ENCODE measurements around the gene MICU1. TPM values are rescaled to one million over a fixed set of nuclear protein-coding genes. Genes with fewer than 3 reads are reported as not detected.
"Not testable (repeated sequence)": the region's sequence is repeated elsewhere in the genome, so short reads cannot be mapped to it uniquely, and the experiment has no call there.

The MICU1 gene, protein sequence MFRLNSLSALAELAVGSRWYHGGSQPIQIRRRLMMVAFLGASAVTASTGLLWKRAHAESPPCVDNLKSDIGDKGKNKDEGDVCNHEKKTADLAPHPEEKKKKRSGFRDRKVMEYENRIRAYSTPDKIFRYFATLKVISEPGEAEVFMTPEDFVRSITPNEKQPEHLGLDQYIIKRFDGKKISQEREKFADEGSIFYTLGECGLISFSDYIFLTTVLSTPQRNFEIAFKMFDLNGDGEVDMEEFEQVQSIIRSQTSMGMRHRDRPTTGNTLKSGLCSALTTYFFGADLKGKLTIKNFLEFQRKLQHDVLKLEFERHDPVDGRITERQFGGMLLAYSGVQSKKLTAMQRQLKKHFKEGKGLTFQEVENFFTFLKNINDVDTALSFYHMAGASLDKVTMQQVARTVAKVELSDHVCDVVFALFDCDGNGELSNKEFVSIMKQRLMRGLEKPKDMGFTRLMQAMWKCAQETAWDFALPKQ
- total RNA-seq, result 10 to 100 TPM; 44.3 to 51.8 TPM

DNA sequence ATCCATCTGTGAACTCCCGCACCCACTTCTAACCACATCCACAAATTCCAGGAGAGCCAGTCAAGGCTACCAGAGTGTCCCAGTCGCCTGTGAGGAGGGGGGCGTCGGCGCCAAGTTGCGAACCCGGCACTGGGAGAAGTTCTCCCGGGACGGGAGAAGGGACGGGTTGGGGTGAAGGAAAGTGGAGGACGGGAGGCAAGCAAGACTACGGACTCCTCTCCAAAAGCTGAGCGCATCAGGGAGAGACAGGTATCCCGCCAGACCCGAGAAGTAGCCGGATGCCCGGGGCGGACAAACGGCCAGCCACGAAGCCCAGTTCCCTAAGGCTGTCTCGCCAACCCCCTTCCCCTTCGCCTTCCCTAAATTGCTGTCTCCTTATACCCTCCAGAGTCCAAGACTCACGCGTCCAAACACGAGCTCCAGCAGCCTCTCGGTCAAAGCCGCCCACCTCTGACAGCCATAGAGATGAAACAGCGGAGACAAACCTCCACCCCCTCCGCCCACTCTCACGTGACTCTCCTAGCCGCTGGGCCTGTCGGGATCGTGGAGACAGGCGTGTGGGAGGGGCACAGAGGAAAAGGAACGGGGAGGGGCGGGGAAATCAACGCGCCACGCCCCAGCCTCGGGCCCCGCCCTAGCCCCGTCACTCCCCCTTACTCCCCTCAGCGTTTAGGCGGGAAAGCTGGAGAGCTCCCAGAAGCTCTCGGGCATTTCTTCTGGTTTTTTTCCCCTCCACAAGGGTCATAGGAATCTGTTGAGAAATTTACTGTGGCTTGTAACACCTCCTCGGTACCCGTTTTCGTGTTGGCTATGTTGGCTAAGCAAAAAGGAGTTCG is at the start of gene MICU1:
MICU1 (minus strand) TSS at position 472 of the 836 bp plus-strand sequence. CDS start 59,286 bp downstream, outside the sequence.
- intact Hi-C loops (cut with DNase I), result loop anchor here (5.0 kb wide), 1 partner anchor 66 kb away; the partner anchor contains the start of gene MCU
- TF ChIP-seq, protein P1, sequence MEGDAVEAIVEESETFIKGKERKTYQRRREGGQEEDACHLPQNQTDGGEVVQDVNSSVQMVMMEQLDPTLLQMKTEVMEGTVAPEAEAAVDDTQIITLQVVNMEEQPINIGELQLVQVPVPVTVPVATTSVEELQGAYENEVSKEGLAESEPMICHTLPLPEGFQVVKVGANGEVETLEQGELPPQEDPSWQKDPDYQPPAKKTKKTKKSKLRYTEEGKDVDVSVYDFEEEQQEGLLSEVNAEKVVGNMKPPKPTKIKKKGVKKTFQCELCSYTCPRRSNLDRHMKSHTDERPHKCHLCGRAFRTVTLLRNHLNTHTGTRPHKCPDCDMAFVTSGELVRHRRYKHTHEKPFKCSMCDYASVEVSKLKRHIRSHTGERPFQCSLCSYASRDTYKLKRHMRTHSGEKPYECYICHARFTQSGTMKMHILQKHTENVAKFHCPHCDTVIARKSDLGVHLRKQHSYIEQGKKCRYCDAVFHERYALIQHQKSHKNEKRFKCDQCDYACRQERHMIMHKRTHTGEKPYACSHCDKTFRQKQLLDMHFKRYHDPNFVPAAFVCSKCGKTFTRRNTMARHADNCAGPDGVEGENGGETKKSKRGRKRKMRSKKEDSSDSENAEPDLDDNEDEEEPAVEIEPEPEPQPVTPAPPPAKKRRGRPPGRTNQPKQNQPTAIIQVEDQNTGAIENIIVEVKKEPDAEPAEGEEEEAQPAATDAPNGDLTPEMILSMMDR (IDR thresholded peaks at IDR 0.05), result no peak

DNA sequence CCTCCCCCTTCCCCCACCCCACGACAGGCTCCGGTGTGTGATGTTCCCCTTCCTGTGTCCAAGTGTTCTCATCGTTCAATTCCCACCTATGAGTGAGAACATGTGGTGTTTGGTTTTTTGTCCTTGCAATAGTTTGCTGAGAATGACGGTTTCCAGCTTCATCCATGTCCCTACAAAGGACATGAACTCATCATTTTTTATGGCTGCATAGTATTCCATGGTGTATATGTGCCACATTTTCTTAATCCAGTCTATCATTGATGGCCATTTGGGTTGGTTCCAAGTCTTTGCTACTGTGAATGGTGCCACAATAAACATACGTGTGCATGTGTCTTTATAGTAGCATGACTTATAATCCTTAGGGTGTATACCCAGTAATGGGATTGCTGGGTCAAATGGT is 48.3 kb upstream of the MICU1 start:
- H3K9ac ChIP-seq (ENCODE audit: low read depth in 2 of 2, low read length in 2 of 2); H3K36me3 ChIP-seq; intact Hi-C loops (cut with DNase I); H3K9me3 ChIP-seq; H3K27me3 ChIP-seq; DNase-seq; H3K4me1 ChIP-seq; H3K4me3 ChIP-seq: not testable (repeated sequence)
- H3K27ac ChIP-seq, result peak overlapping the region; percentile 56

More for the DNA sequence above, at the start of gene MICU1:
- H3K27ac ChIP-seq, result peak within 1 kb of the TSS; percentile 77
- DNase-seq, result peak; percentile 98
- H3K4me1 ChIP-seq, result peaks cover 6% of the 10 kb centered on the region
- no peaks in the 10 kb centered on the region for H3K36me3 ChIP-seq
- no peaks in the 10 kb centered on the region for H3K9me3 ChIP-seq
- H3K9ac ChIP-seq (ENCODE audit: low read depth in 2 of 2, low read length in 2 of 2), result peak within 1 kb of the TSS; percentile 92
- H3K4me3 ChIP-seq, result peak within 1 kb of the TSS; percentile 94
- no peaks in the 10 kb centered on the region for H3K27me3 ChIP-seq

DNA sequence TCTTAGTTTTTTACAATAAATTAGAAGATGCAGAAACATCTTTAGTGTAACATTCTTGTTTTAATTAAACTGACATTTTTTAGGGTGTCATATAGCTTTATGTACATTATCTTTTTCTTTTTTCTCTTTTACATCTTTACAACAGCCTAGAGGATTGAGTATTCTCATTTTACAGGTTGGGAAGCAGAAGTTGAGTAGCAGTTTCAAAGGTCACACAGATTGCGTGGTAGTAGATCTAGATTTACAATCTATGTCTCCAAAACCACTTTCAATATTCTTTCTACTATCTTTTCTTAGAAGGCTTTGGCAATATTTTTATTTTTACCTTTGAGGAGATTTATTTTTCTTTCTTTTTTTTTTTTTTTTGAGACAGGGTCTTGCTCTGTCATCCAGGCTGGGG is 47.4 kb upstream of the MICU1 start:
- Histone ChIP-seq H3K4me1 (peaks cover 3% of the 10 kb centered on the region), H3K27ac (peak overlapping the region; percentile 56), H3K4me3 (no peak overlapping the region), H3K9me3 (no peaks in the 10 kb centered on the region), H3K27me3 (no peaks in the 10 kb centered on the region), H3K9ac (ENCODE audit: low read depth in 2 of 2, low read length in 2 of 2) (no peak overlapping the region), H3K36me3 (no peaks in the 10 kb centered on the region)
- intact Hi-C loops (cut with DNase I), result no loop called here
- no peak for DNase-seq
- TF ChIP-seq, protein P1 (IDR thresholded peaks at IDR 0.05), result no peak

DNA sequence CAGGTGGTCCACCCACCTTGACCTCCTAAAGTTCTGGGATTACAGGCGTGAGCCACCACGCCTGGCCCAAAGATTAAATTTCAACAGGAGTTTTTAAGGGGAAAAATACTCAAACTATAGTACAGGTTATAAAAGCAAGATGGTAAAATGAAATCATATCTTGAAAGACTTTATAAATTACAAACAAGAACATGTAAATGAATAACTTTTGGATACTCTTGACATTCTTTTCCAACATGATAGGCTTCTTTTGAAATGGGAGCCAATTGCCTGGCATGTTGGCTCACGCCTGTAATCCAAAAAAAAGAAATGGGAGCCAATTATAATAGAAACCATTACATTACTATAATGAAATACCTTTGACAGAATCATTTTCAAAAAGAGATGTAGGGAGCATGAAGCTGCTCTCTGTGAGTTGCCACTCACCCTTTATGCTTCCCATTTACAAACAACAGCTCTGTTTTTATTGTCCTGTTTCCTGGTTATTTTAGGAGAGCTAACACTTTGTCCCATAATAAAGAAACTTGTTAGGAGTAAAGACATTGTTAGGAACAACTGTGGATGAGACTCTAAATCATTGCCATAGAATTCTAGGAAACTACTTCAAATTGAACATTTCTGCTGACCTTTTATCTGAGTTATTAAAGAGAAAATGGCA is 41.5 kb upstream of the MICU1 start:
- DNase-seq, result no peak
- intact Hi-C loops (cut with DNase I), result no loop called here
- TF ChIP-seq, protein P1 (IDR thresholded peaks at IDR 0.05), result no peak
- Histone ChIP-seq H3K9ac (ENCODE audit: low read depth in 2 of 2, low read length in 2 of 2) (no peak overlapping the region), H3K27ac (peak overlapping the region; percentile 46), H3K9me3 (no peaks in the 10 kb centered on the region), H3K4me3 (no peak overlapping the region), H3K36me3 (no peaks in the 10 kb centered on the region), H3K27me3 (no peaks in the 10 kb centered on the region), H3K4me1 (peaks cover 3% of the 10 kb centered on the region)

DNA sequence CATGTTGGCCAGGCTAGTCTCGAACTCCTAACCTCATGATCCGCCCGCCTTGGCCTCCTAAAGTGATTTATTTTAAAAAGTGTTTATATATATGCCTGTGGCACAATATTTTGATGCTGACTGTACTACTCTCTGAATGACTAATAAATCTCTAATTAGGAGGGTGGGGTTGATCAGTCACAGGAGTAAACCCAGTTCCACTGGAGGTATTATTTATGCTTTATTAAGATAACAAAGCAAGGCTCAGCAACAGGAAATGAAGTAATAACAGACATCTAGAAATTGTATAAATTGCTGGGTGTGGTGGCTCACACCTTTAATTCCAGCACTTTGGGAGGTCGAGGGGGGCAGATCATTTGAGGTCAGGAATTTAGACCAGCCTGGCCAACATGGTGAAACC is 40.0 kb upstream of the MICU1 start:
- no peaks in the 10 kb centered on the region for H3K9me3 ChIP-seq
- DNase-seq, result no peak
- no peaks in the 10 kb centered on the region for H3K27me3 ChIP-seq
- TF ChIP-seq, protein P1 (IDR thresholded peaks at IDR 0.05), result no peak
- H3K36me3 ChIP-seq, result no peaks in the 10 kb centered on the region
- intact Hi-C loops (cut with DNase I), result no loop called here
- H3K4me3 ChIP-seq, result no peak overlapping the region
- no peak overlapping the region for H3K9ac ChIP-seq (ENCODE audit: low read depth in 2 of 2, low read length in 2 of 2)
- H3K4me1 ChIP-seq, result peaks cover 3% of the 10 kb centered on the region
- no peak overlapping the region for H3K27ac ChIP-seq

All from colonic mucosa (tissue), 4 donors.